Stimulated activated CD4-positive, alpha-beta T cell treated with anti-CD3 and anti-CD28 coated beads, Interleukin-2, amount 100 ng/mL, for 48 hours (primary cell): ENCODE results near the gene KIRREL1.

ENCODE experiments used
- DNase-seq, 2 donors: peaks; one replicate each; pipeline ENCODE4 v3.0.0-alpha.2; 2020

Gene KIRREL1

GRCh38 chr1:157975228-157975950 is 18.1 kb upstream of the KIRREL1 start:
- no peak for DNase-seq

GRCh38 chr1:157976888-157977287 is 16.6 kb upstream of the KIRREL1 start:
- no peak for DNase-seq

- no peak for DNase-seq
These were observed 14.7 kb upstream of the KIRREL1 start for GRCh38 chr1:157978586-157979403.

DNA sequence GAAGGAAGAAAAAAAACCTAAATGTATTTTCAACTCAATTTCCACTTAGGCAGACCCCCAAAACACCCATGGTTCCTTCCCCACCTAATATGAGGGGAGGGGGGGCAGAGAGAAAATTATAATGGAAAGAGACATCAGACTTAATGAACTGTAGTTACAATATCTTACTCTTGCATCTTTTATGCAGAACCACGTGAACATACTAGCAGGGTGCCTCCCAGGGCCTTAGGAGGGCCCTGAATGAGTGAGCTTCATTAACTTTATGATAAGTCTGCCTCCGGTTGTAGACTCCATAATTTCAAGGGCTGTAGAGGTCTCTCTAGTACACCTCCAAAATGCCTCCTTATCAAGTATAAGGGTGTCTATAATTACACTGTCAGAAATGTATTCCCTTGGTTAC is 11.3 kb upstream of the KIRREL1 start:
- no peak for DNase-seq

GRCh38 chr1:157983787-157984186 is 9.7 kb upstream of the KIRREL1 start:
- DNase-seq, result no peak

DNA sequence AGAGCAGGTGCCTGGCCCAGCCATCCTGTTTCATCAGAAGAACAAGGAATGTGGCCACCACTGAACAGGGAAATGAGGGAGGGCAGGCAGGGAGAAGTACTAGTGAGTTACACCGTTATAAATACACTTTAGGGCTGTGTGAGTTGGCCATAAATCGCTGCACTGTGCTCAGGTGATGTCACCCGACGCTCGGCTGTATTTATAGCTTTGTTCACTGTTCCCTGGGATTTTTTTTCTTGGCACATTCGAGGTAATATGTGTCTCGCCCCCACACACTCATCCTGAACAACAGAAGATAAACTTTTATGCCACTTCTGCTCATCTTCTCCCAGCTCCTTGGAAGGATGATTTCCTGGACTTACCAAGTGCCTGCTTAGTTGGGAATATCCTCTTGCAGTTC is 9.0 kb upstream of the KIRREL1 start:
- no peak for DNase-seq

DNA sequence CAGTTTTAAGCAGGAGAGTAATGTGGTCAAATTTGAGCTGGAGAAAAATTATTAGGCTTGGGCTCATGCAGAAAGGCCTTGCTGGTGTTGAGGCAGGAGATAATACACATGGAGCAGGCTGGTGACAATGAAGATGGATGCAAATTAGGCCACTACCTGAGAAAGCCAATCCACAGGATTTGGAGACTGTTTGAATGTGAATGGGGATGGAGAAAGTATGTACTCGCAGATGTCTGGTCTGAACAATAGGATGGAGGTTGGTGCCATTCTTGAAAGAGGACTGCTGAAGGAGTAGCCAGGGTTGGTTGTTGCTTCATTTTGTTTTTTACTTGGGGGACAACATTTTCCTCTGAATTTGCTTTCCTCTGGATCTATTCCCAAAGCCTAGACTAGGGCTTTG is 8.0 kb upstream of the KIRREL1 start:
- DNase-seq, result no peak

DNA sequence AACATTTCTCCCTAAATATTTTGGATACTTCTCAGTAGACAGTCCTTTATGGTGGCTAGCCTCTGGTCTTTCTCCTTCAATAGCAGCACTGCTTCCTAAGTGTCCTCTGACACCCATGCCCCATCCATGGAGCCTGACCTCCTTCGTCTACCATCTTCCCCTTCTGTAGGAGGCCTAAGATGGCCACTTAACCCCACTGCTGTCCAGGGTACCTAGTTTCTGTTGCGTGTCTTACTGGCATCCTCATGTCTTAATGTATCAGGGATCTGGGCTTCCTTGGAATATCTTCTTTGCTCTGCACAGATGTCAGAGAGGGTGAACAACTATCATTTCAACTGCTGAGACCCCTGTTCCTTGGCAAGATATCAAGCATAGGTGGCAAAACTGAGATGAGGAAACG is 5.4 kb upstream of the KIRREL1 start:
- DNase-seq, result no peak

DNA sequence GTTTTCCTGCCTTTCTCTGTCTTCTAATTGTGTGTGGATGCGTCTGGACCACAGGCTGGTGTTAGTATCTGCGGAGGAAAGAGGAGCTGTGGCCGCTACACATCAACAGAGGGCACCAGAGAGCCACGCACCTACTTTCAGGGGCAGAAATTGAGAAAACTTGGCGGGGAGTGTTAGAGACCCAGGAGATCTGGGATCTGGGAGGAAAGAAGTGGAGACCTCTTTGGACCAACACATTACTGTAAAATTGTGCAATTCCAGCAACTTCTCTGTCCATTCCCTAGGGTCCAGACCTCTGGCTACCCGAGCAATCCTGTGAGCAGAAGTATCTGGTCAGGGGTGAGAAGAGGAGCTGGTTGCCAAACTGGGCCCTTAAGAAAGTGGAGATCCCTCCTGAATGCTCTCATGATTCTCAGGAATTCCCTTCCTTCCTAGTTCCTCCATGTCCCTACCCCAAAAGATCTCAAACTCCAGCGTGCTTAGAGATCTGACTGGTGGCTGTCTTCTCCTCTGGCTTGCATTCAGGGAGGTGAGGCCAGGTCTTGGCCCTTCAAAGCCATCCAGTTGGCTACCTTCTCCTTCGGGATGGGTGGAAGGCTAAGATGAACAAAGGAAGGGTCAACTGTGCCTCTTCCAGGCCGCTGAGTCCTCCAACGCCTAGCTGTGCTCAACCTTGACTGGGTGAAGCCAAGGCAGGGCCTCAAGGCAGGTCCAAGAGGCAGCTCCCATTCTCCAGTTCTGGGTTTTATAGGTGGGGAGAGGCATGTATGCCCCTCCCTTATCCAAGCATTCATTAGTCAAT is 1.2 kb upstream of the KIRREL1 start:
- DNase-seq, result peak; percentile 44 to 47

DNA sequence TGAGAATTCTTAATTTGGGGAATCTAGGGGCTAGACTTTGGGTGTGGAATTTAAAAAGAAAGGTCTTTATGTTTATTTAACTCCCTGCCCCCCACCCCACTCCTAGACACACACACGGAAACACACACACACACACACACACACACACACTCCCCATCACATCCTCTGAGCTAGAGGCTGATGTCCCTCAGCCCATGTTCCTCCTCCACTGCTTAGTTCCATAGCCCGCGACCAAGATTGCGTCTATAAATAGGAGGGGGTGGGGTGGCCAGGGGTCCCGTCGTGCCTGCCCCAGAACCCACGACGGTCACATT is 655 bp upstream of the KIRREL1 start:
- DNase-seq, result no peak

DNA sequence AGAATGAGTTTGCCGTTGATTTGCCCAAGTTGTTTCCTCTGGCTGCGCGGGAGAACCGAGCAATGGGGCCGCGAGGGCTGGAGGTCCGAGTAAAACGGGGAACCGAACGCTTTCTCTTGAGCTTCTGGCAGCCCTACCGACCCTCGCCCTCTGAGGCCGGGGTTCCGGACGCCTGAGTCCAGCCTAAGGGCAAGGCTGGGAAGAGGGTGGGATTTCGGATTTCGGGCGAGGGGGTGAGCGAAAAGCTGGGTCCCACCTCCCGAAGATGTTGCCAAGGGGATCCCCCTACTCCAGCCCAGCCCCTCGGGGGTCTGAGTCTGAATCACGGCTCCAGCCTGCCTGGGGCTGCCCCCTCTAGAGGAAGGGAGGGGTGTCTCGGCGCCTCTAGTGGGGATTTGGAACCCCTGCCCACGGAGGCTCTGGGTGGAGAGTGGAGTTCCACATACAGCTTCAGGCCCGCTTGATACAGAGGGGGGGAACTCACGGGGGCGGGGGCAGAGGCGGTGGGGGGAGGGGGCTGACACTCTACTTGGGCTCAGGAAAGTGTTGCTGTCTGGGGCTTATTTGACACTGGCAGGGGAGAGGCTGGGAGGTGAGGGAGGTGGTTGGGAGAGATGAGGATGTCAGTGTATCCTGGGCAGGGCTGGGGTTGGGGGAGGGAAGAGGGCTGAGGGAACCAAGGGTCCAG is 617 bp downstream of the KIRREL1 start:
- DNase-seq, result no peak

GRCh38 chr1:157994704-157995582 is 1.5 kb downstream of the KIRREL1 start:
- DNase-seq, result no peak

DNA sequence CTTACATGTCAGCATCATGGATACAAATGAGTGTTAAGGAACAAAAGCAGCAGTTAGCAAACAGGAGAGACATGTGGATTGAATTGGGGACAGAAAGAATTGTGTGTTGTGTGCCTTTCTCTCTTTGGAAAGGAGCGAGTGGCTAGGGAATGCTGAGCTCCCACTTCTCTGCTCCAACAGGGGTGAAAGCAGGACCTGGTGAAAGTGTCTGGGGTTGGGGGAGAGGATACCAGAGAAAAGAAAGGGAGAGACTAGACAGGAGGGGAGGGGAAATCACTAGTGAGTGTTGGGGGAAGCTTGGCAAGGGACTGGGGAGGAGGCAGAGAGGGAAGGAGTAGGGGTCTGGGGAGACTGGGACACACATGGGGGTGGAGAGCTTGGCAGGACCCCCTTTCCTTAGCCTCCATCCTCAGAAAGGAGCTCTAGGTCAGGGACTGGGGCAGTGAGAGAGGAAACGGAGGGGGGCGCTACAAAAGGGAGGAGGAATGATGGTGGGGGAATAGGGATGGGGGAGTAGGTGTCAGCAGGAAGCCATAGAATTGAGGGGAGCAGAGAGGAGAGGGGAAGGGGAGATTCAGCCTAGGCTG is 2.2 kb downstream of the KIRREL1 start:
- no peak for DNase-seq

GRCh38 chr1:157996433-157996832 is 3.0 kb downstream of the KIRREL1 start:
- no peak for DNase-seq

DNA sequence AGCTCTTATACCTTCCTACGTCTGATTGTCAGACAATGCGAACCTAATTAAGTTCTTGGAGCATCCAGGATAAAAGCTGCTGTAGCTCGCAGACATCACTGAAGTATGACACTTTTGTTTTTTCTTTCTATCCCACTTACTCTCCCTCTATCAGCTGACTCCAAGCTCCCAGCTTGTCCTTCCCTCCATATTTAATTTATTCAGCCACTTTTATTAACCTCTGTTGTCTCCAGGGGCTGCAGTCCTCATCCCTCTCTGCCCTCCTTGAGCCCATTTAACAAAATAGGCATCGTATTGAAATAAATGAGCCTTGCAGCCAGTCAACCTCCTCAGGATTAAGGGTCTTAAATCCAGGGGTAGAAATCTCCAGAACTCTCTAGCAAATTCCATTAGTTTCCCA is 7.1 kb downstream of the KIRREL1 start:
- no peak for DNase-seq

- no peak for DNase-seq
These were observed 8.7 kb downstream of the KIRREL1 start for GRCh38 chr1:158002022-158002630.

- no peak for DNase-seq
These were observed 9.4 kb downstream of the KIRREL1 start for GRCh38 chr1:158002631-158003405.

DNA sequence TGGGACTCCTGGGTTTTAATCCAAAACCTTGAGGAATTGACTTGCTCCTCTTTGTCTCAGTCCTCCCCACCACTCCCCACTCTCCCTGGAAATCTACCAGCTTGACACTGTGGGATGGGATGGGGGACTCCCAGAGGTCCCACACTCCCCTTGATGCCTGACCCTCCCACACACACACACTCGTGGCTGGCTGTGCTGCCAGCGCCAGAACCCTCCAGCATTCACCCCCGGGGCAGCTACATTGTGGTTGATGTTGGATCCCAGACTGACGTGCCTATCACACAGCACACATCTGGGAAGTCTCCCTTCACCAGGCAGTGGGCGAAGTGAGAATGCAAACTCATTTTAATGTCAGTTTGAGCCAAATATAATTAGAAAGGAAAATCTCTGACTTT is 10.0 kb downstream of the KIRREL1 start:
- no peak for DNase-seq

DNA sequence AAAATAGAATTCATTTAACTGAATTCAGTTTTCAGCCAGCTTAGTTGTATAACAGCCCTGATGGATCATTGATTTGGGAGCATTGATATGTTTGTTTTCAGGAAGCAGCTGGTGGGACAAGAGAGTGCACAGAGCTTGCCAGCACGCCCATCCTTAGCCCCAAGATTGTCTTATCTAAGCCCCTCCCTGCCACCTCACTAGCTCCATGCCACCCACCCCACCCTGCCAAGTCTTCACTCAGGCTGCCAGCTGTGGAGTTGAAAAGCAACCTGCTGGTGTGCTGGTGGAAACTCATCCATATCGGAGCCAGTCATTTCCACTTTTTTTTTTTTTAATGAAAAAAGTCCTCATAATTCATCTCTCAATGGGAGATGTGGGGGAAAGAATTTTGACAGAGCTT is 11.8 kb downstream of the KIRREL1 start:
- no peak for DNase-seq

DNA sequence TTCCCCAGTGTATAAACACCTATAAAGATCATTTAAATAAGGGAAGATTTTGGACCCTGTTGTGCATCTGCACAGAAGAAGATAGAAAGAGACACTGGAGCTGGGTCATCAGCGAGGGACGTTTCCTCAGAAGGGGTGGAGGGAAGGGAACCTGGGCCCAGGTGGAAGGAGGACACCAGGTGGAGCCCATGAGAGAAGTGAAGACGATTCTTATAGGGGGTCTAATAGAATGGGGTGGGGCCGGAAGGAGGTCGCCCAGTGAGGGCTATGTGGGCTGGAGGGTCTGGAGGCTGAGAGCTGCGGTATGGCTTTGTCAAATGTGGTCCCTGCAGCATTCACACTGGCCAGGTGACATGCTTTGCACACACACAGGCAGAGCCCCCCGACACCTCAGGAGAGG is 13.7 kb downstream of the KIRREL1 start:
- no peak for DNase-seq
